ENCODE data around the gene ELK4.

DNA sequence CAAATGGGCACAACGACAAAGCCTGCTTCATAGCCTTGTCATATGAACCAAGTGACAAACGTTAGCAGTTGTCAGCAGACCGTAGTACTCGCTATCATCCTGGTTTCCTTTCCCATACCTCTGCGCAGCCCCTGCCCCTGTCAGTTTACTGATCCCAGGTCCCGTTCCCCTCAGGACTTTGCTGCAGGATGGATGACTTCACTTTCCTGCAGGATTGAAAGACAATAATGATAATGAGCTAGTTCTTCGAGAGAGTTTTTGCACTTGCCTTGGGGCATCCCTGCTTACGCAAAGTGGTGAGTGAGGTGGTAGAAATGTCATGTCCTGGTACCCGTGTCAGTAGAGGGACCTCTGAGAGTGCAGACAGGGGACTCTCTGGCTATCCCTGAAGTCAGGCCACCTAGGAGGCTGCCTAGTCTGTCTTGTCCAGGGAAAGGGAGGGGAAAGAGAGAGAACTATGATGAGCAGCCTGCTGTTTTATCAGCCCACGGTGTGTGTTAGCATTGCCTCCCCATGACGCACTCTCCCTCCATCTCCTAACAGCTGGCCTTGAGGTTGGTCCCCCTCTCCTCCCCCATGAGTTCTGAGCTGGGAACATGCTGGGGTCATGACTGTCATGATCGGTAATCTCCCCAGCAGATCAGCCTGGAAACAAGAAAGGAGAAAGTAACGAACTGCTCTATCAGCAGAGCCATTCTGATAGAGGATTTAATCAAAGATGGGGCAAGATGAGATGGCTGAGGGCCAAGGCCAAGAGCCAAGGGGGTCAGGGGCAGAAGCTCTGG is 53.7 kb downstream of the ELK4 start:
- TF ChIP-seq, protein P1, sequence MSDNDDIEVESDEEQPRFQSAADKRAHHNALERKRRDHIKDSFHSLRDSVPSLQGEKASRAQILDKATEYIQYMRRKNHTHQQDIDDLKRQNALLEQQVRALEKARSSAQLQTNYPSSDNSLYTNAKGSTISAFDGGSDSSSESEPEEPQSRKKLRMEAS (IDR thresholded peaks at IDR 0.05), result no peak
- no peak for TF ChIP-seq YY1 (IDR thresholded peaks at IDR 0.05; ENCODE audit: low read depth)
- no peak for TF ChIP-seq CREB1 (IDR thresholded peaks at IDR 0.05; ENCODE audit: low read depth)
- no peak for TF ChIP-seq TEAD4 (IDR thresholded peaks at IDR 0.05)
- TF ChIP-seq EGR1 (IDR thresholded peaks at IDR 0.05), result no peak
- no peak for TF ChIP-seq USF1 (IDR thresholded peaks at IDR 0.05)
- no peak for TF ChIP-seq CEBPB (IDR thresholded peaks at IDR 0.05)
- TF ChIP-seq TCF12 (IDR thresholded peaks at IDR 0.05; ENCODE audit: low read depth), result no peak
- TF ChIP-seq EP300 (IDR thresholded peaks at IDR 0.05; ENCODE audit: borderline replicate concordance), result no peak
- TF ChIP-seq RAD21 (IDR thresholded peaks at IDR 0.05; ENCODE audit: low read depth), result no peak
- TF ChIP-seq REST (IDR thresholded peaks at IDR 0.05; ENCODE audit: low read depth), result no peak

All from Ishikawa (cell line).